IPS-18a (cell line): ENCODE measurements around the gene MYT1.

Experiments used
- H3K27ac ChIP-seq: one replicate; pipeline ENCODE4 v1.5.1; 2013; ENCODE audit warnings: low read length
- H3K27me3 ChIP-seq: one replicate; pipeline ENCODE4 v1.6.1; 2013; ENCODE audit warnings: mild to moderate bottlenecking, low read length; ENCODE audit not compliant: control insufficient read depth, insufficient read depth
- H3K36me3 ChIP-seq: one replicate; pipeline ENCODE4 v1.6.1; 2013; ENCODE audit warnings: low read depth, low read length; ENCODE audit not compliant: control insufficient read depth
- H3K4me1 ChIP-seq: one replicate; pipeline ENCODE4 v1.6.1; 2013; ENCODE audit warnings: low read depth, low read length; ENCODE audit not compliant: control insufficient read depth
- H3K4me3 ChIP-seq: one replicate; pipeline ENCODE4 v1.5.1; 2013; ENCODE audit warnings: low read length
- H3K9ac ChIP-seq: one replicate; pipeline ENCODE4 v1.6.1; 2013; ENCODE audit warnings: mild to moderate bottlenecking, low read length, moderate library complexity
- H3K9me3 ChIP-seq: one replicate; pipeline ENCODE4 v1.6.1; 2013; ENCODE audit warnings: low read depth, low read length; ENCODE audit not compliant: control insufficient read depth

MYT1 gene

DNA sequence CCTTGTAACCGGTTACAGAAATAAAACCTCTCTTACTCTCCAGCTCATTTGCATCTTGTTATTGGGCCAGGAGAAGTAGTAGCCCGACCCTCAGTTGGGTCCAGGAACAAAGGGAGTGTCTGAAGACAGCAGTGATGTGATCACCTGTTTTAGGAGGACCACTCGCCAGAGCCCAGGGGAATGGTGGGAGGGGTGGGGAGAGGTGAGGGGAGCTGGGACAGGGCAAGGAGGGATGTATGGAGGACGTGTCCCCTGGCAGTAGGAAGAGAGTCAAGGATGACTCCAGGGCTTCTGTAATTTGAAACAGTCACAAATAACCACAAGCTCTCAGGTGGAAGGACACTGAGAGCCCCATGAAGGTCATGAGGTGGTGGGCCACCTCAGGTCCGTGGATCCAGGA, 89.9 kb downstream of the MYT1 start:
- H3K4me3 ChIP-seq, result no peak overlapping the region
- no peaks in the 10 kb centered on the region for H3K36me3 ChIP-seq
- no peak overlapping the region for H3K9ac ChIP-seq
- H3K4me1 ChIP-seq, result peaks cover 2% of the 10 kb centered on the region
- no peaks in the 10 kb centered on the region for H3K9me3 ChIP-seq
- H3K27ac ChIP-seq, result no peak overlapping the region
- H3K27me3 ChIP-seq, result peaks cover 18% of the 10 kb centered on the region

DNA sequence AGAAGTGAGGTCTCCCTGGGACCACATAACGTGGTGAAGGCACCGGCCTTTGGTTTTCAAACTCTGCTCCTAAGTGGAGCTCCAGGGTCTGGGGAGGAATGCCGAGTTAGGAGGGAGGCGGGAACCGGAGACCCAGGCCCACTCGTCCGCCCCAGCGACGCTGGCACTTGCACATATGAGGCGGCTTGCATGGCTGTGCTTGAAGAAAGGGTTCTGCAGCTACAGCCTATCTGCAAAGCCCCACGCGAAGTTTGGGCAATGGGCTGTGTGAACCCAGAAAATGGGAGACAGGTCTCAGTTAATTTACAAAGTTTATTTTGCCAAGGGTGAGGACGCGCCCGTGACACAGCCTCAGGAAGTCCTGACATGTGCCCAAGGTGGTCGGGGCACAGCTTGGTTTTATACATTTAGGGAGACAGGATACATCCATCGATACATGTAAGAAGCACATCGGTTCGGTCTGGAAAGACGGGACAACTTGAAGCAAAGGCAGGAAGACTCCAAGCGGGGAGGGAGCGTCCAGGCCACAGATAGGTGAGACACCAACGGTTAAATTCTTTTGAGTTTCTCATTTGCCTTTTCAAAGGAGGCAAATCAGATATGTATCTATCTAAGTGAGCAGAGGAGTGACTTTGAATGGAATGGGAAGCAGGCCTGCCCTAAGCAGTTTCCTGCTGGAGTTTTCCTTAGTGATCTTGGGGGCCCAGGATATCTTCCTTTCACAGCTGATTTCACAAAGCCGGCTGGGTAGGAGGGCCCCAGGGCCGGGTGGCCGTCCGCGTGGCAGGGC, 90.5 kb downstream of the MYT1 start:
- H3K36me3 ChIP-seq, result no peaks in the 10 kb centered on the region
- no peak overlapping the region for H3K27ac ChIP-seq
- peaks cover 2% of the 10 kb centered on the region for H3K4me1 ChIP-seq
- no peaks in the 10 kb centered on the region for H3K9me3 ChIP-seq
- peak overlapping the region; percentile 56 for H3K4me3 ChIP-seq
- peaks cover 18% of the 10 kb centered on the region for H3K27me3 ChIP-seq
- H3K9ac ChIP-seq, result no peak overlapping the region

DNA sequence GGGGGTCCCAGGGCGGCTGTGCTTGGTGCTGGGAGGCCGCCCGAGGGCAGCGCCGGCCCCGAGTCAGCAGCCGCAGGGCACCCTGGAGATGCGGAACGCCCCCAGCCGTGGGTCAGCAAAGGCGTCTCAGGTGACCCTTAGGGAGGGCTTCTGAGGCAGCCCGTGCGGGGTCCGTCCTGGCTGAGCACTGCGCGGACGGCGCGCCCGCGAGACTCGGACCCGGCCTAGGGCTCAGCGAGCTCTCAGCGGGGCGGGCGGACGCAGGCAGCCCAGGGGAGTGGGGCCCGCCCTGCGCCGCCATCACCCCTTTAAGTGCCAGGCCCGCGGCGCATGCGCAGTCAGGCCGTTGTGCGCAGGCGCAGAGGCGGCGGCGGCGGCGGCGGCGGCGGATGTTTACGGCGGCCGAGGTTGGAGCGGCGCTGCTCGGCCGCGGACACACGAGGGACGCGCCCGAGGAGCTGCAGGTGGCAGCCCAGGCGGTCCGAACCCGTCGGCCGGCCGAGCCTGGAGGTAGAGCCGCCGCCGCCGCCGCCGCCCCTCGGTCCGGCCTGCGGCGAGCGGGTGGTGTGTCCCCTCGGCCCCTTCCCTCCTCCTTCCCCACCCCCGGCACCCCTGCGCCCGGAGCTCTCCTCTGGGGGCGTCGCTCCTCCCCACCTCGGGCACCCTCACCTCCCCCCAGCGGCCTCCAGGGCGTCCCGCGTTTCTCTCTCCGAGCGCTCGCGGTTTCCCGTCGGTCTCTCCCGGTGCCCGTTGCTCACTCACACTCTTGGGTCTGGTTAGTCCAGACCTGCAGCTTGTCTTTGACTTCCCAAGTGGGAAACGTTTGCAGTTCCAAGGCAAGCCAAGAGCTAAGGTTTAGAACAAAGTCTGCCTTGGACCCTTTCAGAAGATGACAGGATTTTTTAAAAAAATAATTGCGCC, 91.4 kb downstream of the MYT1 start, which contains the start of gene PCMTD2:
Gene PCMTD2 (plus strand): TSS at position 388 of the 921 bp plus-strand sequence. CDS start 4,218 bp downstream, outside the sequence.
- peak within 1 kb of the TSS; percentile 34 for H3K27ac ChIP-seq
- H3K9me3 ChIP-seq, result no peaks in the 10 kb centered on the region
- H3K36me3 ChIP-seq, result no peaks in the 10 kb centered on the region
- peak within 1 kb of the TSS; percentile 87 for H3K4me3 ChIP-seq
- H3K9ac ChIP-seq, result peak within 1 kb of the TSS; percentile 72
- H3K27me3 ChIP-seq, result peaks cover 10% of the 10 kb centered on the region
- H3K4me1 ChIP-seq, result peaks cover 2% of the 10 kb centered on the region

DNA sequence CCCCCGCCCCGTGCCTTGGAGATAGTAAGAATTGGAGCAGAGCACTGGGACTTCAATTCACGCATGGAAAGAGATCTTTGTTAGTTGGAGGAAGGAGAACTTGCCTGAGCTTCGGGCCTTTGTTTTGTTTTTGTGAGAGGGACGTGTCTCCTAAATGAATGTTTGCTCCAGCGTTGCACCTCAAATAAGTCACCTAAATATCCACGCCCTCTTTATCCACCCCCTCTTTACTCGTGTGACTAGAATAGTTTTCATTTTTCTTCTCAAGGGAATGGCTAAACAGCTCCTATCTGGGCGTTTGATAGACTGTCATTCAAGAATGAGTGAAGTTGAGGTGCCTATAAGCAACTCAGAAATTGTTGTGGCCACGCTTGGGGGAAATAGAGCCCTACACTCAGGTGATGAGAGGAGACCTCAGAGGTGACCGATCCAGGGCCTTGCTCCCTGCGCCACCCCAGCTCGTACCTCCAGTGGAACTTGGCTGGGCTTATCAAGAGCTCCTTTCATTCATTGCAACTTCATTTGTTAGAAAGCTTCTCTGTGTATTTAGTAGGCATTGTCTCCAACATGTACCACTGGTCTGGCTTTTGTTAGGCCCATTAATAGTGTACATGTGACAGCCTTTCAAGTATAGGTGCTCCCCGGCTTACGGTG, 92.2 kb downstream of the MYT1 start:
- Histone ChIP-seq H3K27me3 (peaks cover 3% of the 10 kb centered on the region), H3K27ac (peak overlapping the region; percentile 34), H3K4me1 (peaks cover 2% of the 10 kb centered on the region)

GRCh38 chr20:64257107-64257757, 93.0 kb downstream of the MYT1 start:
- Histone ChIP-seq H3K4me1 (peaks cover 2% of the 10 kb centered on the region), H3K9ac (no peak overlapping the region), H3K4me3 (no peak overlapping the region)

More for the DNA sequence above, 92.2 kb downstream of the MYT1 start:
- Histone ChIP-seq H3K9me3 (no peaks in the 10 kb centered on the region), H3K36me3 (no peaks in the 10 kb centered on the region), H3K4me3 (peak overlapping the region; percentile 87), H3K9ac (peak overlapping the region; percentile 72)

GRCh38 chr20:64258071-64258823, 94.0 kb downstream of the MYT1 start:
- no peaks in the 10 kb centered on the region for H3K36me3 ChIP-seq
- peaks cover 3% of the 10 kb centered on the region for H3K27me3 ChIP-seq
- H3K4me3 ChIP-seq, result no peak overlapping the region
- no peak overlapping the region for H3K27ac ChIP-seq
- no peaks in the 10 kb centered on the region for H3K9me3 ChIP-seq
- H3K9ac ChIP-seq, result no peak overlapping the region
- H3K4me1 ChIP-seq, result peaks cover 2% of the 10 kb centered on the region

More at GRCh38 chr20:64257107-64257757, 93.0 kb downstream of the MYT1 start:
- no peak overlapping the region for H3K27ac ChIP-seq
- H3K27me3 ChIP-seq, result peaks cover 3% of the 10 kb centered on the region
- H3K36me3 ChIP-seq, result no peaks in the 10 kb centered on the region
- no peaks in the 10 kb centered on the region for H3K9me3 ChIP-seq

- no peaks in the 10 kb centered on the region for H3K4me1 ChIP-seq
- H3K4me3 ChIP-seq, result no peak overlapping the region
- H3K9ac ChIP-seq, result no peak overlapping the region
- H3K27me3 ChIP-seq, result no peaks in the 10 kb centered on the region
- H3K9me3 ChIP-seq, result no peaks in the 10 kb centered on the region
- H3K36me3 ChIP-seq, result peaks cover 3% of the 10 kb centered on the region
- no peak overlapping the region for H3K27ac ChIP-seq
These were observed 96.0 kb downstream of the MYT1 start for GRCh38 chr20:64260239-64260638.

- H3K9ac ChIP-seq, result no peak overlapping the region
- H3K27ac ChIP-seq, result no peak overlapping the region
These were observed 96.9 kb downstream of the MYT1 start for GRCh38 chr20:64261138-64261537.

GRCh38 chr20:64264091-64264490, 99.8 kb downstream of the MYT1 start:
- Histone ChIP-seq H3K4me1 (peaks cover 6% of the 10 kb centered on the region), H3K27me3 (no peaks in the 10 kb centered on the region), H3K36me3 (peaks cover 3% of the 10 kb centered on the region), H3K9me3 (no peaks in the 10 kb centered on the region), H3K4me3 (no peak overlapping the region), H3K27ac (no peak overlapping the region), H3K9ac (no peak overlapping the region)

More at GRCh38 chr20:64261138-64261537, 96.9 kb downstream of the MYT1 start:
- no peak overlapping the region for H3K4me3 ChIP-seq
- no peaks in the 10 kb centered on the region for H3K9me3 ChIP-seq
- no peaks in the 10 kb centered on the region for H3K27me3 ChIP-seq
- H3K4me1 ChIP-seq, result no peaks in the 10 kb centered on the region
- peaks cover 3% of the 10 kb centered on the region for H3K36me3 ChIP-seq

- Histone ChIP-seq H3K4me1 (peaks cover 6% of the 10 kb centered on the region), H3K9me3 (no peaks in the 10 kb centered on the region), H3K36me3 (peaks cover 3% of the 10 kb centered on the region), H3K27ac (no peak overlapping the region), H3K9ac (no peak overlapping the region), H3K4me3 (no peak overlapping the region), H3K27me3 (no peaks in the 10 kb centered on the region)
These were observed 100.9 kb downstream of the MYT1 start for GRCh38 chr20:64265201-64265600.
